ENCODE results near the gene LAMA2.
"Not testable (repeated sequence)": the region's sequence is repeated elsewhere in the genome, so short reads cannot be mapped to it uniquely, and the experiment has no call there.

LAMA2 gene

DNA sequence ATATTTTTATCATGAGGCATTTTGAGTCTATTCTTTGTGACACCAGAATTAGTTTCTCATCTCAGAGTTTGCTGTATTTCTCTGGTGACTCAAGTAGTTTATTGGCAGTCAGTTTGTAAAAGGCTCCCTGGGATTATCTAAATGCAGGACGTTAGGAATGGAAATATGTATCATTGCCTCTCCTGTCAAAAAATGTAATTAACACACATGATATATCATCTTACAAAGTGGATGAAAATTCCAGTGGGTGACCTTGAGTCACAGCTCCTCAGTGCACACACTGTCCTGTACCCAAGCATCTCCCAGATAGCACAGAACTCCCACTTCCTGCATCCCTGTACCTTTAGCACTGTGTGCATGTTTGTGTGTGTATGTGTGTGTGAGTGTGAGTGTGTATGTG is 258.6 kb downstream of the LAMA2 start:
- TF ChIP-seq, protein P1, sequence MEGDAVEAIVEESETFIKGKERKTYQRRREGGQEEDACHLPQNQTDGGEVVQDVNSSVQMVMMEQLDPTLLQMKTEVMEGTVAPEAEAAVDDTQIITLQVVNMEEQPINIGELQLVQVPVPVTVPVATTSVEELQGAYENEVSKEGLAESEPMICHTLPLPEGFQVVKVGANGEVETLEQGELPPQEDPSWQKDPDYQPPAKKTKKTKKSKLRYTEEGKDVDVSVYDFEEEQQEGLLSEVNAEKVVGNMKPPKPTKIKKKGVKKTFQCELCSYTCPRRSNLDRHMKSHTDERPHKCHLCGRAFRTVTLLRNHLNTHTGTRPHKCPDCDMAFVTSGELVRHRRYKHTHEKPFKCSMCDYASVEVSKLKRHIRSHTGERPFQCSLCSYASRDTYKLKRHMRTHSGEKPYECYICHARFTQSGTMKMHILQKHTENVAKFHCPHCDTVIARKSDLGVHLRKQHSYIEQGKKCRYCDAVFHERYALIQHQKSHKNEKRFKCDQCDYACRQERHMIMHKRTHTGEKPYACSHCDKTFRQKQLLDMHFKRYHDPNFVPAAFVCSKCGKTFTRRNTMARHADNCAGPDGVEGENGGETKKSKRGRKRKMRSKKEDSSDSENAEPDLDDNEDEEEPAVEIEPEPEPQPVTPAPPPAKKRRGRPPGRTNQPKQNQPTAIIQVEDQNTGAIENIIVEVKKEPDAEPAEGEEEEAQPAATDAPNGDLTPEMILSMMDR (IDR thresholded peaks at IDR 0.05; ENCODE audit: extremely low read depth, missing control alignments), result no peak
- no peak for DNase-seq (ENCODE audit: low spot score)

DNA sequence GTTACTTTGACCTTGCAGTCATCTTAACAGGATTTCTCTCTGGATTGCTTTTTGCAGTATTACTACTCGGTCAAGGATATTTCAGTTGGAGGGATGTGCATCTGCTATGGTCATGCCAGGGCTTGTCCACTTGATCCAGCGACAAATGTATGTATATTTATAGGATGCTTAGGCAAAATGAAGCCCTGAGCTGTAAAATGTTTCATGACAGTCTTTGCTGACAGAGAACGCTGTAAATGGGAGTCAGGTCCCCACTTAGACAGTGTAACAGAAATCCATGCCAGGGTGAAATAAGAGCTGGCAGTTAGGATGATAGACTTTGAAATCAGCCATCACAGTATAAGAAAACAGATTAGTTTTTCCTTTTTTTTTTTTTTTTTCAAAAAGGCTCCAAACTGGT is 264.0 kb downstream of the LAMA2 start:
- no peak for DNase-seq (ENCODE audit: low spot score)
- TF ChIP-seq, protein P1 (IDR thresholded peaks at IDR 0.05; ENCODE audit: extremely low read depth, missing control alignments), result no peak

DNA sequence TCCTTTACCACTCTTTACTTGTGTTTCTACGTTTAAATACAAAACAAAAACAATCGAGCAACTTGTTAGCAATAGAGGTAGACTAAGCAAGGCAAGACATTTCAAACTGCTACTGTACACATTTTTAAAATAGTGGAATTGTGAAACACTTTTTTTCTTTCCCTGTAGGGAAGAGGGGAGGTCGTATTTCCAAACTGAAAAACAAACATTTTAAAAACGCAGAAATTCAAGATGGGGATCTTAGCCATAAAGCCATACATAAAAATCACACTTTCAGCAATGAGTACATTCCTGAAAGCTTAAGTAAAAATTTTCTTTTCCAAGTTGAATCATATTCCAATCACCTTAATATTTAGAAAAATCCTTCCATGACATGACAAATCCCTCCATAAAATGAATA is 267.6 kb downstream of the LAMA2 start:
- no peak for DNase-seq (ENCODE audit: low spot score)
- TF ChIP-seq, protein P1 (IDR thresholded peaks at IDR 0.05; ENCODE audit: extremely low read depth, missing control alignments), result no peak

DNA sequence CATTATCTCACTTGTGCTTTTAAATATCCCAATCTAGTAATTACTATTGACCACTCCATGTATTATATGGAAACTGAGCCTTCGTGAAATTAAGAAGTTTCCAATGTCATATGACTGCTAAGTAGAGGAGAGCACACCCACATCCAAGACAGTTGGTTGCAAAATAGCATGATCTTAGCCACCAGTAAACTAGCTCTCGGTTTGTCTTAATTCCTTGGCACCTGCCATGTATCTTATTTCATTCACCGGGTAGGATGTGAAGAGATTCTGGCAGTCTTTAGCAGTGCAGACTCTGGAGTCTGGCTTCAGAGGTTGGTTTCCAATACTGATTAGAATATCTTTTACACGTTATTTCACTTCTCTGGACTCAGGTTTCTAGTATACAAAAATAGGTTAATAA is 270.3 kb downstream of the LAMA2 start:
- TF ChIP-seq, protein P1 (IDR thresholded peaks at IDR 0.05; ENCODE audit: extremely low read depth, missing control alignments), result no peak
- DNase-seq (ENCODE audit: low spot score), result no peak

DNA sequence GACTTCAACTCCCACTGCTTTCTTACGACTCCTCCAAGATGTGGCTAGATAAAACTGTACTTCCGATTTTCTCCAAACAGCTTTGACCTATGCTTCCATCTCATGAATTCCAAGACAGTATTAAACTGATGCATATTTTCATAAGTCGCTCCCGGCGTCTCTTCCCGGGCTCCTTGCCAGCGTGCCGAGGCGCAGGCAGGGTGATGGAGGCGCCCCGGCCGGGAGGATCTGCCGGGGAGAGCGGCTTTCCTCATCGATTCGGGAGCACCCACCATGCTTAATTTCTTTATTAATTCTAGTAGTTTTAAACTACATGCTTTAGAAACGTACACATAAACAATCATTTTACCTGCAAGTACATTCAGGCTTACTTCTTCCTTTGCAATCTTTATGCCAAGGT is 276.3 kb downstream of the LAMA2 start:
- DNase-seq (ENCODE audit: low spot score), result not testable (repeated sequence)

DNA sequence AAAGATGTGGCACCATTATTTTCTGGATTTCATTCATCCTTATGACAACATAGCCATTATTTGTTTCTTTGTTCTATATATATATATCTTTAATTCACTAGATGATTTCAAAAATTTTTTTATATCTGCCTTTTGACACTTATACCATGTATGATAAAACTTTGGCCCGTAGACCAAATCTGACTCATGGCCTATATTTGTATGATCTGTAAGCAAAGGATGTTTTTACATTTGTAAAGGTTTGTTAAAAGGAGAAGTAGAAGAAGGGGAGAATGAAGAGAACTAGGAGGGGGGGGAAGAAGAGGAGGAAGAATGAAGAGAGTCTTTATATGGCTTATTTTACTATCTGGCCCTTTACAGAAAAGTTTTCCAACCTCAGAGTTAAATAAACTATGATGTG is 279.7 kb downstream of the LAMA2 start:
- TF ChIP-seq, protein P1 (IDR thresholded peaks at IDR 0.05; ENCODE audit: extremely low read depth, missing control alignments), result no peak
- DNase-seq (ENCODE audit: low spot score), result no peak

DNA sequence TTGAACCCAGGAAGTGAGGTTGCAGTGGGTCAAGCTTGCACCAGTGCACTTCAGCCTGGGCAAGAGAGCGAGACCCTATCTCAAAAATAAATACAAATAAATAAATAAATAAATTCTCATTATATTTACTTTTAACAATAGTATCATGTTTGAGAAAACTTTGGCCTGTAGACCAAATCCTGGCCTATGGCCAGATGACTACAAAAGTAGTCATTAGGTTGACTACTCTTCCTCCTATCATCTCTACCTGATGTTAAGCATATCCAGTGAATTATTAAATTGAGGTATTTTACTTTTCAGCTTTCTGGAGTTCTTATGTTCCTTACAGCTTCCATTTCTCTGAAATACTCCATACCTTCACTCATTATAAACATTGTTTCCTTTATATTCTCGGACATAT is 280.6 kb downstream of the LAMA2 start:
- TF ChIP-seq, protein P1 (IDR thresholded peaks at IDR 0.05; ENCODE audit: extremely low read depth, missing control alignments), result no peak
- no peak for DNase-seq (ENCODE audit: low spot score)

DNA sequence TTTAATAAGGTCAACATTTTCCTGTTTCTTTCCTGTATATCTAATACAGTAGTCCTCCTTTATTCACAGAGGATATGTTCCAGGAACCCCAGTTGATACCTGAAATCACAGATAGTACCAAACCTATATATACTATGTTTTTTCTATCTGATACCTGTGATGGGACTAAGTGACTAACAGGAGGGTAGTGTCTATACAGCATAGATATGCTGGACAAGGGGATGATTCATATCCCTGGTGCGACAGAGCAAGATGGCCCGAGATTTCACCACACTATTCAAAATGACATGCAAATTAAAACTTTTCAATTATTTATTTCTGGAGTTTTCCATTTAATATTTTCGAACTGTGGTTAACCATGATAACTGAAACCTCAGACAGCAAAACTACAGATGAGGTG is 281.1 kb downstream of the LAMA2 start:
- no peak for DNase-seq (ENCODE audit: low spot score)
- TF ChIP-seq, protein P1 (IDR thresholded peaks at IDR 0.05; ENCODE audit: extremely low read depth, missing control alignments), result no peak

DNA sequence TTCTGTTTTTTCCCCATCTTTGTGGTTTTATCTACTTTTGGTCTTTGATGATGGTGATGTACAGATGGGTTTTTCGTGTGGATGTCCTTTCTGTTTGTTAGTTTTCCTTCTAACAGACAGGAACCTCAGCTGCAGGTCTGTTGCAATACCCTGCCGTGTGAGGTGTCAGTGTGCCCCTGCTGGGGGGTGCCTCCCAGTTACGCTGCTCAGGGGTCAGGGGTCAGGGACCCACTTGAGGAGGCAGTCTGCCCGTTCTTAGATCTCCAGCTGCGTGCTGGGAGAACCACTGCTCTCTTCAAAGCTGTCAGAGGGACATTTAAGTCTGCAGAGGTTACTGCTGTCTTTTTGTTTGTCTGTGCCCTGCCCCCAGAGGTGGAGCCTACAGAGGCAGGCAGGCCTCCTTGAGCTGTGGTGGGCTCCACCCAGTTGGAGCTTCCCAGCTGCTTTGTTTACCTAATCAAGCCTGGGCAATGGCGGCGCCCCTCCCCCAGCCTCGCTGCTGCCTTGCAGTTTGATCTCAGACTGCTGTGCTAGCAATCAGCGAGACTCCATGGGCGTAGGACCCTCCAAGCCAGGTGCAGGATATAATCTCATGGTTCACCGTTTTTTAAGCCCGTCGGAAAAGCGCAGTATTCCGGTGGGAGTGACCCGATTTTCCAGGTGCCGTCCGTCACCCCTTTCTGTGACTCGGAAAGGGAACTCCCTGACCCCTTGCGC is 289.5 kb downstream of the LAMA2 start:
- not testable (repeated sequence) for DNase-seq (ENCODE audit: low spot score)
